ENCODE data around the gene ZNF541. TPM values are rescaled to one million over a fixed set of nuclear protein-coding genes. Genes with fewer than 3 reads are reported as not detected.

Gene ZNF541
- 1 to 10 TPM in 1 of 5 donors, under 1 TPM in 4; 0.58 to 1.1 (median 0.65) TPM for total RNA-seq
- total RNA-seq (2013): 0.92 TPM
- 0.06 to 3.1 (median 1.7) reads per million in 29 experiments for total RNA-seq

GRCh38 chr19:47573071-47574026 is at the start of gene ZNF541:
Gene ZNF541 (minus strand): TSS chr19:47573148. CDS start chr19:47555856, 17,292 bp downstream.
- Mint-ChIP-seq H3K36me3 (no peaks in the 10 kb centered on the region), H3K27ac (peak within 1 kb of the TSS; percentile 55 to 66), H3K27me3 (no peaks in the 10 kb centered on the region), H3K4me1 (peaks cover 35 to 45% (median 38%) of the 10 kb centered on the region in 3 donors), H3K4me3 (peak within 1 kb of the TSS; percentile 68 to 74 (median 72)), H3K9me3 (no peaks in the 10 kb centered on the region)
- Histone ChIP-seq H3K36me3 (ENCODE audit: control insufficient read depth in 2 of 2, extremely low read depth in 1 of 2, insufficient read depth in 1 of 2, low read length in 1 of 2) (no peaks in the 10 kb centered on the region), H3K4me1 (ENCODE audit: control insufficient read depth in 1 of 2, extremely low read depth in 1 of 2, insufficient read depth in 2 of 2, low read length in 2 of 2) (peaks cover 13 to 40% of the 10 kb centered on the region in 2 experiments), H3K4me3 (ENCODE audit: control insufficient read depth in 1 of 2, extremely low read depth in 1 of 2, low read length in 1 of 2) (peak within 1 kb of the TSS; percentile 44 to 59), H3K27ac (ENCODE audit: low read length) (peak within 1 kb of the TSS; percentile 40), H3K27me3 (replicated peaks in 1 of 2; ENCODE audit: control insufficient read depth in 2 of 2, extremely low read depth in 1 of 2, insufficient read depth in 2 of 2, low read length in 1 of 2) (no peaks in the 10 kb centered on the region), H3K9me3 (no peaks in the 10 kb centered on the region)
- ATAC-seq (replicated peaks in 1 of 4) (peak; percentile 85 to 90 (median 86)), DNase-seq (peak; percentile 72 to 93 (median 85))
- POLR2A ChIA-PET: no interaction called here
- CTCF ChIA-PET: no interaction called here
- WGBS (ENCODE audit: insufficient coverage): 16% methylated on average over 66 of the region's 89 CpGs

- DNase-seq (no peak), ATAC-seq (replicated peaks in 1 of 4) (no peak)
- no peak overlapping the region for H3K4me3 ChIP-seq (ENCODE audit: control insufficient read depth in 1 of 2, extremely low read depth in 1 of 2, low read length in 1 of 2)
- H3K9me3 ChIP-seq: no peaks in the 10 kb centered on the region
- Mint-ChIP-seq H3K36me3 (peaks cover 13% of the 10 kb centered on the region), H3K4me1 (peaks cover 47 to 55% (median 51%) of the 10 kb centered on the region in 3 donors), H3K27ac (peak overlapping the region; percentile 15 to 48), H3K4me3 (no peak overlapping the region), H3K9me3 (no peaks in the 10 kb centered on the region), H3K27me3 (no peaks in the 10 kb centered on the region)
- peaks cover 8 to 13% of the 10 kb centered on the region in 2 donors for H3K36me3 ChIP-seq (ENCODE audit: control insufficient read depth in 2 of 2, extremely low read depth in 1 of 2, insufficient read depth in 1 of 2, low read length in 1 of 2)
- peaks cover 2 to 31% of the 10 kb centered on the region in 2 experiments for H3K4me1 ChIP-seq (ENCODE audit: control insufficient read depth in 1 of 2, extremely low read depth in 1 of 2, insufficient read depth in 2 of 2, low read length in 2 of 2)
- 98% methylated on average over 6 of the region's 6 CpGs for WGBS (ENCODE audit: insufficient coverage)
- H3K27me3 ChIP-seq (replicated peaks in 1 of 2; ENCODE audit: control insufficient read depth in 2 of 2, extremely low read depth in 1 of 2, insufficient read depth in 2 of 2, low read length in 1 of 2): no peaks in the 10 kb centered on the region
- ChIA-PET POLR2A (no interaction called here), CTCF (no interaction called here)
- H3K27ac ChIP-seq (ENCODE audit: low read length): no peak overlapping the region
Measured at GRCh38 chr19:47619763-47620162, 46.8 kb upstream of the ZNF541 start.

GRCh38 chr19:47618771-47619170 is 45.8 kb upstream of the ZNF541 start:
- DNase-seq (no peak), ATAC-seq (replicated peaks in 1 of 4) (no peak)
- Histone ChIP-seq H3K36me3 (ENCODE audit: control insufficient read depth in 2 of 2, extremely low read depth in 1 of 2, insufficient read depth in 1 of 2, low read length in 1 of 2) (peaks cover 8 to 14% of the 10 kb centered on the region in 2 donors), H3K27ac (ENCODE audit: low read length) (no peak overlapping the region), H3K27me3 (replicated peaks in 1 of 2; ENCODE audit: control insufficient read depth in 2 of 2, extremely low read depth in 1 of 2, insufficient read depth in 2 of 2, low read length in 1 of 2) (no peaks in the 10 kb centered on the region), H3K4me1 (ENCODE audit: control insufficient read depth in 1 of 2, extremely low read depth in 1 of 2, insufficient read depth in 2 of 2, low read length in 2 of 2) (peaks cover 2 to 27% of the 10 kb centered on the region in 2 experiments), H3K4me3 (ENCODE audit: control insufficient read depth in 1 of 2, extremely low read depth in 1 of 2, low read length in 1 of 2) (no peak overlapping the region), H3K9me3 (no peaks in the 10 kb centered on the region)
- H3K4me1 Mint-ChIP-seq: peaks cover 39 to 53% (median 48%) of the 10 kb centered on the region in 3 donors
- CTCF ChIA-PET: interaction anchor here in 1 of 2 donors (0.5 kb wide), 1 partner anchor 778 kb away, joined by 4 read pairs; no protein-coding TSS in a partner anchor
- H3K36me3 Mint-ChIP-seq: peaks cover 13% of the 10 kb centered on the region
- POLR2A ChIA-PET: interaction anchor here in 1 of 2 donors (0.5 kb wide), 1 partner anchor 88 kb away, joined by 5 read pairs; no protein-coding TSS in a partner anchor
- no peaks in the 10 kb centered on the region for H3K9me3 Mint-ChIP-seq
- H3K27ac Mint-ChIP-seq: no peak overlapping the region
- 97% methylated on average over 9 of the region's 14 CpGs for WGBS (ENCODE audit: insufficient coverage)
- no peaks in the 10 kb centered on the region for H3K27me3 Mint-ChIP-seq
- H3K4me3 Mint-ChIP-seq: no peak overlapping the region

- 93% methylated on average over 7 of the region's 7 CpGs for WGBS (ENCODE audit: insufficient coverage)
- H3K4me3 ChIP-seq (ENCODE audit: control insufficient read depth in 1 of 2, extremely low read depth in 1 of 2, low read length in 1 of 2): no peak overlapping the region
- H3K4me1 ChIP-seq (ENCODE audit: control insufficient read depth in 1 of 2, extremely low read depth in 1 of 2, insufficient read depth in 2 of 2, low read length in 2 of 2): peaks cover 5 to 48% of the 10 kb centered on the region in 2 experiments
- no peaks in the 10 kb centered on the region for H3K9me3 ChIP-seq
- H3K4me1 Mint-ChIP-seq: peaks cover 55 to 61% (median 60%) of the 10 kb centered on the region in 3 donors
- H3K27ac ChIP-seq (ENCODE audit: low read length): no peak overlapping the region
- no peak for DNase-seq
- POLR2A ChIA-PET: no interaction called here
- H3K27me3 ChIP-seq (replicated peaks in 1 of 2; ENCODE audit: control insufficient read depth in 2 of 2, extremely low read depth in 1 of 2, insufficient read depth in 2 of 2, low read length in 1 of 2): no peaks in the 10 kb centered on the region
- peaks cover 11% of the 10 kb centered on the region for H3K36me3 Mint-ChIP-seq
- CTCF ChIA-PET: no interaction called here
- no peak overlapping the region for H3K4me3 Mint-ChIP-seq
- no peaks in the 10 kb centered on the region for H3K27me3 Mint-ChIP-seq
- H3K9me3 Mint-ChIP-seq: no peaks in the 10 kb centered on the region
- ATAC-seq (replicated peaks in 1 of 4): no peak
- peaks cover 5 to 20% of the 10 kb centered on the region in 2 donors for H3K36me3 ChIP-seq (ENCODE audit: control insufficient read depth in 2 of 2, extremely low read depth in 1 of 2, insufficient read depth in 1 of 2, low read length in 1 of 2)
- peak overlapping the region in 1 of 2 donors; percentile 16 for H3K27ac Mint-ChIP-seq
Measured at GRCh38 chr19:47615714-47616113, 42.8 kb upstream of the ZNF541 start.

- Mint-ChIP-seq H3K4me1 (peaks cover 55 to 64% (median 63%) of the 10 kb centered on the region in 3 donors), H3K9me3 (no peaks in the 10 kb centered on the region), H3K4me3 (no peak overlapping the region), H3K27me3 (no peaks in the 10 kb centered on the region), H3K27ac (peak overlapping the region in 1 of 2 donors; percentile 61), H3K36me3 (peaks cover 11% of the 10 kb centered on the region)
- H3K4me1 ChIP-seq (ENCODE audit: control insufficient read depth in 1 of 2, extremely low read depth in 1 of 2, insufficient read depth in 2 of 2, low read length in 2 of 2): peaks cover 8 to 48% of the 10 kb centered on the region in 2 experiments
- H3K27me3 ChIP-seq (replicated peaks in 1 of 2; ENCODE audit: control insufficient read depth in 2 of 2, extremely low read depth in 1 of 2, insufficient read depth in 2 of 2, low read length in 1 of 2): no peaks in the 10 kb centered on the region
- ATAC-seq (replicated peaks in 1 of 4) (no peak), DNase-seq (no peak)
- WGBS (ENCODE audit: insufficient coverage): 86% methylated on average over 2 of the region's 7 CpGs
- ChIA-PET POLR2A (no interaction called here), CTCF (interaction anchor here in 1 of 2 donors (0.7 kb wide), 1 partner anchor 97 kb away, joined by 3 read pairs; no protein-coding TSS in a partner anchor)
- H3K27ac ChIP-seq (ENCODE audit: low read length): no peak overlapping the region
- H3K9me3 ChIP-seq: no peaks in the 10 kb centered on the region
- peaks cover 3 to 20% of the 10 kb centered on the region in 2 donors for H3K36me3 ChIP-seq (ENCODE audit: control insufficient read depth in 2 of 2, extremely low read depth in 1 of 2, insufficient read depth in 1 of 2, low read length in 1 of 2)
- no peak overlapping the region for H3K4me3 ChIP-seq (ENCODE audit: control insufficient read depth in 1 of 2, extremely low read depth in 1 of 2, low read length in 1 of 2)
Measured at GRCh38 chr19:47615230-47615629, 42.3 kb upstream of the ZNF541 start.

- peaks cover 6 to 48% of the 10 kb centered on the region in 2 experiments for H3K4me1 ChIP-seq (ENCODE audit: control insufficient read depth in 1 of 2, extremely low read depth in 1 of 2, insufficient read depth in 2 of 2, low read length in 2 of 2)
- no peaks in the 10 kb centered on the region for H3K9me3 ChIP-seq
- no peaks in the 10 kb centered on the region for H3K27me3 ChIP-seq (replicated peaks in 1 of 2; ENCODE audit: control insufficient read depth in 2 of 2, extremely low read depth in 1 of 2, insufficient read depth in 2 of 2, low read length in 1 of 2)
- ATAC-seq (replicated peaks in 1 of 4) (no peak), DNase-seq (no peak)
- ChIA-PET POLR2A (no interaction called here), CTCF (interaction anchor here in 1 of 2 donors (0.7 kb wide), 1 partner anchor 96 kb away, joined by 3 read pairs; no protein-coding TSS in a partner anchor)
- Mint-ChIP-seq H3K4me1 (peaks cover 50 to 57% (median 57%) of the 10 kb centered on the region in 3 donors), H3K27ac (no peak overlapping the region), H3K9me3 (no peaks in the 10 kb centered on the region), H3K4me3 (no peak overlapping the region), H3K27me3 (no peaks in the 10 kb centered on the region), H3K36me3 (peaks cover 11% of the 10 kb centered on the region)
- H3K36me3 ChIP-seq (ENCODE audit: control insufficient read depth in 2 of 2, extremely low read depth in 1 of 2, insufficient read depth in 1 of 2, low read length in 1 of 2): peaks cover 3 to 20% of the 10 kb centered on the region in 2 donors
- WGBS (ENCODE audit: insufficient coverage): 96% methylated on average over 6 of the region's 10 CpGs
- no peak overlapping the region for H3K27ac ChIP-seq (ENCODE audit: low read length)
- no peak overlapping the region for H3K4me3 ChIP-seq (ENCODE audit: control insufficient read depth in 1 of 2, extremely low read depth in 1 of 2, low read length in 1 of 2)
Measured at GRCh38 chr19:47614559-47614958, 41.6 kb upstream of the ZNF541 start.

Data from T-cell (primary cell).